ENCODE results near the gene MICAL2.

Gene MICAL2

GRCh38 chr11:12200991-12201985 is 90.9 kb downstream of the MICAL2 start:
- Mint-ChIP-seq H3K4me3 (no peak overlapping the region), H3K36me3 (ENCODE audit: low read depth) (peaks cover 94% of the 10 kb centered on the region), H3K27ac (peak overlapping the region; percentile 72), H3K4me1 (ENCODE audit: low read depth) (peaks cover 94% of the 10 kb centered on the region), H3K9me3 (peaks cover 13% of the 10 kb centered on the region), H3K27me3 (no peaks in the 10 kb centered on the region)
- no peak for DNase-seq

- no peak for DNase-seq
- no peaks in the 10 kb centered on the region for H3K27me3 Mint-ChIP-seq
- H3K4me1 Mint-ChIP-seq (ENCODE audit: low read depth) = peaks cover 94% of the 10 kb centered on the region
- no peak overlapping the region for H3K4me3 Mint-ChIP-seq
- H3K36me3 Mint-ChIP-seq (ENCODE audit: low read depth) = peaks cover 93% of the 10 kb centered on the region
- no peak overlapping the region for H3K27ac Mint-ChIP-seq
- H3K9me3 Mint-ChIP-seq = peaks cover 13% of the 10 kb centered on the region
Observed at GRCh38 chr11:12202661-12203310, 92.4 kb downstream of the MICAL2 start.

GRCh38 chr11:12204506-12204905 is 94.1 kb downstream of the MICAL2 start:
- Mint-ChIP-seq H3K9me3 (peaks cover 13% of the 10 kb centered on the region), H3K36me3 (ENCODE audit: low read depth) (peaks cover 93% of the 10 kb centered on the region), H3K27ac (peak overlapping the region; percentile 51), H3K27me3 (no peaks in the 10 kb centered on the region), H3K4me1 (ENCODE audit: low read depth) (peaks cover 94% of the 10 kb centered on the region), H3K4me3 (no peak overlapping the region)
- DNase-seq = no peak

- no peak overlapping the region for H3K4me3 Mint-ChIP-seq
- H3K36me3 Mint-ChIP-seq (ENCODE audit: low read depth) = peaks cover 93% of the 10 kb centered on the region
- peaks cover 13% of the 10 kb centered on the region for H3K9me3 Mint-ChIP-seq
- peaks cover 86% of the 10 kb centered on the region for H3K4me1 Mint-ChIP-seq (ENCODE audit: low read depth)
- peak overlapping the region; percentile 83 for H3K27ac Mint-ChIP-seq
- no peaks in the 10 kb centered on the region for H3K27me3 Mint-ChIP-seq
- DNase-seq = no peak
Observed at GRCh38 chr11:12205330-12205729, 94.9 kb downstream of the MICAL2 start.

- DNase-seq = no peak
- Mint-ChIP-seq H3K36me3 (ENCODE audit: low read depth) (peaks cover 94% of the 10 kb centered on the region), H3K9me3 (peaks cover 13% of the 10 kb centered on the region), H3K4me3 (peak overlapping the region; percentile 29), H3K27ac (peak overlapping the region; percentile 89), H3K27me3 (no peaks in the 10 kb centered on the region), H3K4me1 (ENCODE audit: low read depth) (peaks cover 77% of the 10 kb centered on the region)
Observed at GRCh38 chr11:12206529-12206928, 96.1 kb downstream of the MICAL2 start.

- Mint-ChIP-seq H3K27ac (peak overlapping the region; percentile 89), H3K9me3 (peaks cover 13% of the 10 kb centered on the region), H3K36me3 (ENCODE audit: low read depth) (peaks cover 98% of the 10 kb centered on the region), H3K4me3 (peak overlapping the region; percentile 29), H3K27me3 (no peaks in the 10 kb centered on the region), H3K4me1 (ENCODE audit: low read depth) (peaks cover 73% of the 10 kb centered on the region)
- DNase-seq = peak; percentile 53
Observed at GRCh38 chr11:12207384-12208150, 97.2 kb downstream of the MICAL2 start.

- H3K27ac Mint-ChIP-seq = no peak overlapping the region
- peaks cover 73% of the 10 kb centered on the region for H3K4me1 Mint-ChIP-seq (ENCODE audit: low read depth)
- H3K4me3 Mint-ChIP-seq = no peak overlapping the region
- no peaks in the 10 kb centered on the region for H3K27me3 Mint-ChIP-seq
- peaks cover 6% of the 10 kb centered on the region for H3K9me3 Mint-ChIP-seq
- peaks cover 99% of the 10 kb centered on the region for H3K36me3 Mint-ChIP-seq (ENCODE audit: low read depth)
- DNase-seq = no peak
Observed at GRCh38 chr11:12209096-12209495, 98.7 kb downstream of the MICAL2 start.

GRCh38 chr11:12210200-12210599 is 99.8 kb downstream of the MICAL2 start:
- H3K4me3 Mint-ChIP-seq = no peak overlapping the region
- no peak overlapping the region for H3K27ac Mint-ChIP-seq
- peaks cover 99% of the 10 kb centered on the region for H3K36me3 Mint-ChIP-seq (ENCODE audit: low read depth)
- peaks cover 70% of the 10 kb centered on the region for H3K4me1 Mint-ChIP-seq (ENCODE audit: low read depth)
- no peaks in the 10 kb centered on the region for H3K9me3 Mint-ChIP-seq
- DNase-seq = no peak
- no peaks in the 10 kb centered on the region for H3K27me3 Mint-ChIP-seq

GRCh38 chr11:12211331-12212065 is 101.1 kb downstream of the MICAL2 start:
- peaks cover 65% of the 10 kb centered on the region for H3K4me1 Mint-ChIP-seq (ENCODE audit: low read depth)
- H3K27ac Mint-ChIP-seq = no peak overlapping the region
- no peaks in the 10 kb centered on the region for H3K9me3 Mint-ChIP-seq
- DNase-seq = no peak
- H3K27me3 Mint-ChIP-seq = no peaks in the 10 kb centered on the region
- no peak overlapping the region for H3K4me3 Mint-ChIP-seq
- peaks cover 99% of the 10 kb centered on the region for H3K36me3 Mint-ChIP-seq (ENCODE audit: low read depth)

- Mint-ChIP-seq H3K27ac (no peak overlapping the region), H3K4me1 (ENCODE audit: low read depth) (peaks cover 61% of the 10 kb centered on the region), H3K9me3 (no peaks in the 10 kb centered on the region), H3K27me3 (no peaks in the 10 kb centered on the region), H3K4me3 (no peak overlapping the region), H3K36me3 (ENCODE audit: low read depth) (peaks cover 99% of the 10 kb centered on the region)
- DNase-seq = no peak
Observed at GRCh38 chr11:12212174-12212820, 101.9 kb downstream of the MICAL2 start.

- Mint-ChIP-seq H3K36me3 (ENCODE audit: low read depth) (peaks cover 100% of the 10 kb centered on the region), H3K27me3 (no peaks in the 10 kb centered on the region), H3K4me1 (ENCODE audit: low read depth) (peaks cover 56% of the 10 kb centered on the region), H3K27ac (no peak overlapping the region), H3K4me3 (no peak overlapping the region), H3K9me3 (no peaks in the 10 kb centered on the region)
- no peak for DNase-seq
Observed at GRCh38 chr11:12212821-12213185, 102.4 kb downstream of the MICAL2 start.

GRCh38 chr11:12213883-12214282 is 103.5 kb downstream of the MICAL2 start:
- no peaks in the 10 kb centered on the region for H3K9me3 Mint-ChIP-seq
- no peak for DNase-seq
- no peak overlapping the region for H3K27ac Mint-ChIP-seq
- no peak overlapping the region for H3K4me3 Mint-ChIP-seq
- H3K4me1 Mint-ChIP-seq (ENCODE audit: low read depth) = peaks cover 46% of the 10 kb centered on the region
- peaks cover 100% of the 10 kb centered on the region for H3K36me3 Mint-ChIP-seq (ENCODE audit: low read depth)
- H3K27me3 Mint-ChIP-seq = no peaks in the 10 kb centered on the region

GRCh38 chr11:12214751-12215150 is 104.4 kb downstream of the MICAL2 start:
- no peak overlapping the region for H3K27ac Mint-ChIP-seq
- H3K27me3 Mint-ChIP-seq = no peaks in the 10 kb centered on the region
- no peak overlapping the region for H3K4me3 Mint-ChIP-seq
- peaks cover 39% of the 10 kb centered on the region for H3K4me1 Mint-ChIP-seq (ENCODE audit: low read depth)
- no peaks in the 10 kb centered on the region for H3K9me3 Mint-ChIP-seq
- peaks cover 100% of the 10 kb centered on the region for H3K36me3 Mint-ChIP-seq (ENCODE audit: low read depth)
- no peak for DNase-seq

Measured in activated T-cell treated with anti-CD3 and anti-CD28 coated beads, Interleukin-2, amount 50 U/mL, for 24 hours (primary cell).